AG04450 (cell line): ENCODE measurements around the gene ARL6IP4. TPM values are rescaled to one million over a fixed set of nuclear protein-coding genes. Genes with fewer than 3 reads are reported as not detected.

Experiments used
- CTCF ChIA-PET: fragments of 300-600, 350-600 bp; formaldehyde crosslinking; extraction: SDS; loops from one replicate; lab custom pipeline; 2022; ENCODE audit warnings: antibody characterized with exemption, inconsistent platforms; lab: Charles Lee
- POLR2A ChIA-PET: fragments of 350-600 bp; formaldehyde crosslinking; extraction: SDS; loops from one replicate; lab custom pipeline; 2021; ENCODE audit warnings: antibody characterized with exemption, inconsistent platforms; lab: Yijun Ruan, JAX
- DNase-seq: peaks from one replicate; pipeline ENCODE4 v3.0.0-alpha.2; 2011; ENCODE audit warnings: low read depth, low spot score
- H3K27ac ChIP-seq: one replicate; pipeline ENCODE4 v1.5.1; 2012; ENCODE audit warnings: low read depth, low read length, control low read depth
- H3K27me3 ChIP-seq: one replicate; pipeline ENCODE4 v1.6.0; 2012; ENCODE audit warnings: low read length; ENCODE audit not compliant: control insufficient read depth, insufficient read depth
- H3K4me3 ChIP-seq: 2 replicates; pipeline ENCODE4 v1.5.1; 2011; ENCODE audit warnings: mild to moderate bottlenecking, low read depth, low read length, control low read depth
- H3K9me3 ChIP-seq: 2 replicates; pipeline ENCODE4 v1.5.1; 2012; ENCODE audit warnings: low read length; ENCODE audit not compliant: control insufficient read depth, insufficient read depth
- polyA plus RNA-seq: library from polyadenylated mRNA; depleted of rRNA; stranded (reverse); fragments of >200 nt; gene quantifications from 2 replicates; pipeline ENCODE4 v1.2.3, GENCODE V29; 2011
- TF ChIP-seq, protein P1 (sequence below): IDR thresholded peaks from 2 replicates; pipeline ENCODE4 v1.5.1; 2011; ENCODE audit warnings: low read depth, low read length, control low read depth, inconsistent platforms

The ARL6IP4 gene
- polyA plus RNA-seq, 1 experiment = 185 TPM

DNA sequence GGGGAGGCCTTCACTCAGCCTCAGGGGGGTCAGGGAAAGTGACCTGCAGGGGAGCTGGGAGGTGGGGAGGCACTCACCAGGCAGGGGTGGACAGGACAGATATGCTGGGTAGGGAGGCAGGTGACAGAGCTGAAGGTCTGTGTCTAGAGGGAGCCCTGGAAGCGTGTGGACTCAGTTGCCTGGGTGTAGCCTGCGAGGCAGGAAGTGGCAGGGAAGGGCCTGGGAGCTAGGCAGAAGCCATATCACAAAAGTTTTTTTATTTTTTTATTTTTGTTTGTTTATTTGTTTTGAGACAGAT, 39.3 kb downstream of the ARL6IP4 start:
- TF ChIP-seq, protein P1, sequence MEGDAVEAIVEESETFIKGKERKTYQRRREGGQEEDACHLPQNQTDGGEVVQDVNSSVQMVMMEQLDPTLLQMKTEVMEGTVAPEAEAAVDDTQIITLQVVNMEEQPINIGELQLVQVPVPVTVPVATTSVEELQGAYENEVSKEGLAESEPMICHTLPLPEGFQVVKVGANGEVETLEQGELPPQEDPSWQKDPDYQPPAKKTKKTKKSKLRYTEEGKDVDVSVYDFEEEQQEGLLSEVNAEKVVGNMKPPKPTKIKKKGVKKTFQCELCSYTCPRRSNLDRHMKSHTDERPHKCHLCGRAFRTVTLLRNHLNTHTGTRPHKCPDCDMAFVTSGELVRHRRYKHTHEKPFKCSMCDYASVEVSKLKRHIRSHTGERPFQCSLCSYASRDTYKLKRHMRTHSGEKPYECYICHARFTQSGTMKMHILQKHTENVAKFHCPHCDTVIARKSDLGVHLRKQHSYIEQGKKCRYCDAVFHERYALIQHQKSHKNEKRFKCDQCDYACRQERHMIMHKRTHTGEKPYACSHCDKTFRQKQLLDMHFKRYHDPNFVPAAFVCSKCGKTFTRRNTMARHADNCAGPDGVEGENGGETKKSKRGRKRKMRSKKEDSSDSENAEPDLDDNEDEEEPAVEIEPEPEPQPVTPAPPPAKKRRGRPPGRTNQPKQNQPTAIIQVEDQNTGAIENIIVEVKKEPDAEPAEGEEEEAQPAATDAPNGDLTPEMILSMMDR = no peak
- POLR2A ChIA-PET = interaction anchor here (1.2 kb wide), 1 partner anchor 213 kb away, joined by 3 read pairs; no protein-coding TSS in a partner anchor
- CTCF ChIA-PET = interaction anchor here (2.1 kb wide), 1 partner anchor 23 kb away, joined by 5 read pairs; no protein-coding TSS in a partner anchor
- Histone ChIP-seq H3K4me3 (no peak overlapping the region), H3K9me3 (no peaks in the 10 kb centered on the region), H3K27ac (no peak overlapping the region), H3K27me3 (no peaks in the 10 kb centered on the region)
- no peak for DNase-seq

DNA sequence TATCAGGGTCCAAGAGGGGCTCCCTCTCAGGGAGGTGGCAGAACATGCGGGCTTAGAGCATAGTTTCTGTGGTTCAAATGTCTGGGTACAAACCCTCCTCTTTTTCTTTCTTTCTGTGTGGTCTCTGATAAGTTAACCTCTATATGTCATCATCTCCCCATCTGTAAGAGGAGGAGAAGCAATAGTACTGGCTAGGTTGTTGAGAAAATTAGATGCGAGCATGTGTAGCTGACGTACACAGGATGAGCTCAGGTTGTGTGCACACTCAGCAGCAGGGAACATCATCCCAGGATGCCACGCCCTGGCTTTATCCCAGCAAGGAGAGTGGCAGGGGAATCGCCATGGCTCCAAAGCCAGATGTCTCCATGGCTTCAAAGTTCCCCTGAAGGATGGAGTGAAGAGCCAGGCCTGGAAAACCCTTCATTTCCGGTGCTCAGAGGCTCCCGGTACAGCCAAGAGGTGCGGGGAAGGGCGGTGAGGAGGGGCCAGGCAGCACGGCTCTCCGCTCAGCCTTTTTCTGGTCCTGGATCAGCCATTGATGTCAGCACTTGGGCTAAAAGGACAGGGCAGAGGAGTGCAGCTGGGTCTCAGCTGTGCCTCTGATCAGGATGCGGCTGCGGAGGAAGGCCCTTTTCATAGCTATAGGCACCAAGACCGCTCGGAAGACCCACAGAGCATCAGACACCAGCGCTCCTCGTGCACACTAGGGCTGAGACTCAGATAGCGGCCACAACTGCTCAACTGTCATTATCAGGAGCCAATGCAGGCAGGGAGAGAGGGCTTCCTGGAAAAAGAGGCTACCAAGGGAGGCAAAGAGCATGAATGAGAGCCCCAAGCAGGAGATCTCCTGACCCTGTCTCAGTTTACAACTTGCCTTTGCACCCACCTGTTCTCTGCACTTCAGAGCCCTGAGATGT, 41.5 kb downstream of the ARL6IP4 start:
- no peak overlapping the region for H3K4me3 ChIP-seq
- TF ChIP-seq, protein P1 = no peak
- no peaks in the 10 kb centered on the region for H3K9me3 ChIP-seq
- CTCF ChIA-PET = no interaction called here
- no peaks in the 10 kb centered on the region for H3K27me3 ChIP-seq
- POLR2A ChIA-PET = interaction anchor here (1.5 kb wide), 1 partner anchor 211 kb away, joined by 5 read pairs; the partner anchor contains the start of genes MPHOSPH9 and MTRFR
- no peak for DNase-seq
- no peak overlapping the region for H3K27ac ChIP-seq

GRCh38 chr12:123022846-123023245, 42.4 kb downstream of the ARL6IP4 start:
- Histone ChIP-seq H3K9me3 (no peaks in the 10 kb centered on the region), H3K27me3 (no peaks in the 10 kb centered on the region), H3K27ac (no peak overlapping the region), H3K4me3 (no peak overlapping the region)
- CTCF ChIA-PET = no interaction called here
- TF ChIP-seq, protein P1 = no peak
- POLR2A ChIA-PET = interaction anchor here (1.5 kb wide), 1 partner anchor 210 kb away, joined by 5 read pairs; the partner anchor contains the start of genes MPHOSPH9 and MTRFR
- no peak for DNase-seq

DNA sequence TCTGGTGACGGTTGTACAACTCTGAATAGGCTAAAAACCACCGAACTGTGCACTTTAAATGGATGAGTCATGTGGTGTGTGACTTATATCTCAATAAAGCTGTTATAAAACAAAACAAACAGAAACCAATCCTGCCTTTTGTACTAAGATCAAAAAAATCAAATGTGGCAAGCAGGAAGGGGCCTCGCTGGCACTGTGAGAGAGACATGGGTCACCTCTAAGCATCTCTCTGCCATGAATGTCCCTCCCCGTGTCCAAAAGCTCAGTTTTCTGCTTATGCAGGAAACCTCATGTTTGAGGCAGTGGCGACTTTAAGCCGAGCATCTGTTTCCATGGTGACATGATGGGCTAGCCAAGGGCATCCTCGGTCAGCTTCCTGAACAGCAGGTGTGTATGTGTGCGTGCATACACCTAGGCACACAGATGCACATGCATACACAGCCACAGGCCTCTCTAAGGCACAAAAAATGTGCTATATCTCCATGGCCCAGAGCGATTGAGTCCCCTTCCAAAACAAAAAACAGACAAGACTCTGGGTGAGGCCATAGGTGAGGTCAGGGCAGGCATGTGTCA, 44.4 kb downstream of the ARL6IP4 start:
- POLR2A ChIA-PET = interaction anchor here (0.7 kb wide), 1 partner anchor 17 kb away, joined by 7 read pairs; no protein-coding TSS in a partner anchor
- H3K9me3 ChIP-seq = no peaks in the 10 kb centered on the region
- no peaks in the 10 kb centered on the region for H3K27me3 ChIP-seq
- no peak for DNase-seq
- no peak overlapping the region for H3K4me3 ChIP-seq
- H3K27ac ChIP-seq = no peak overlapping the region
- TF ChIP-seq, protein P1 = no peak
- CTCF ChIA-PET = interaction anchor here (0.9 to 1.0 kb wide), 2 partner anchors 11 to 17 kb away, joined by 3 read pairs; no protein-coding TSS in a partner anchor
